Cardiac fibroblast (primary cell): Measurements from ENCODE around the gene FOXL2NB.

Experiments used
- DNase-seq, 2 donors: peaks; one replicate each; pipeline versions ENCODE4 v3.0.0 to v3.0.0-alpha.2; 2010; ENCODE audit warnings: low read depth in 2 of 2
- H3K4me3 ChIP-seq, 2 donors: replicated peaks in 1 of 2; 1 replicate in 1 of 2; 2 replicates in 1 of 2; pipeline ENCODE4 v1.5.1; 2011; ENCODE audit warnings: low read depth in 2 of 2, low read length in 2 of 2, mild to moderate bottlenecking in 2 of 2, moderate library complexity in 1 of 2
- TF ChIP-seq, protein P1 (sequence below): IDR thresholded peaks from one replicate; pipeline ENCODE4 v1.5.1; 2011; ENCODE audit warnings: low read depth, mild to moderate bottlenecking, low read length, inconsistent platforms

FOXL2NB gene

GRCh38 chr3:138936741-138937689, 10.0 kb upstream of the FOXL2NB start:
- no peak for DNase-seq
- TF ChIP-seq, protein P1, sequence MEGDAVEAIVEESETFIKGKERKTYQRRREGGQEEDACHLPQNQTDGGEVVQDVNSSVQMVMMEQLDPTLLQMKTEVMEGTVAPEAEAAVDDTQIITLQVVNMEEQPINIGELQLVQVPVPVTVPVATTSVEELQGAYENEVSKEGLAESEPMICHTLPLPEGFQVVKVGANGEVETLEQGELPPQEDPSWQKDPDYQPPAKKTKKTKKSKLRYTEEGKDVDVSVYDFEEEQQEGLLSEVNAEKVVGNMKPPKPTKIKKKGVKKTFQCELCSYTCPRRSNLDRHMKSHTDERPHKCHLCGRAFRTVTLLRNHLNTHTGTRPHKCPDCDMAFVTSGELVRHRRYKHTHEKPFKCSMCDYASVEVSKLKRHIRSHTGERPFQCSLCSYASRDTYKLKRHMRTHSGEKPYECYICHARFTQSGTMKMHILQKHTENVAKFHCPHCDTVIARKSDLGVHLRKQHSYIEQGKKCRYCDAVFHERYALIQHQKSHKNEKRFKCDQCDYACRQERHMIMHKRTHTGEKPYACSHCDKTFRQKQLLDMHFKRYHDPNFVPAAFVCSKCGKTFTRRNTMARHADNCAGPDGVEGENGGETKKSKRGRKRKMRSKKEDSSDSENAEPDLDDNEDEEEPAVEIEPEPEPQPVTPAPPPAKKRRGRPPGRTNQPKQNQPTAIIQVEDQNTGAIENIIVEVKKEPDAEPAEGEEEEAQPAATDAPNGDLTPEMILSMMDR, result no peak
- H3K4me3 ChIP-seq, result no peak overlapping the region

DNA sequence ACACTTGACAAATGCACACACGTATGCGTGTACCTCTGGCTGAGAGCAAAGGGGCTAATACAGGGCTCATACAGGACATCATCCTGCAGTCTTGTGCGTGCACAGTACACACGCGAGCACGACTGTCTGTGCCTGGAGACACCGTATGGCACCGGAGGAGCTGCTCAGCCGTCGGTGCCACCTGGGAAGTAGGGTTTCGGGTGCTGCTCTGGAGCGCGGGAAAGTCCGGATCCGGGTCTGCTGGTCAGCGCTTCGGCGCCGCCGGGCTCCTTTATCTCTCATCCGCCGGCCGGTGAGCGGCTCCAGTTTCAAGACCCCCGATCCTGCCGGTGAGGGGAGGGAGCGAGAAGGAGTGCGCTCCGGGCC, 9.3 kb upstream of the FOXL2NB start:
- TF ChIP-seq, protein P1, result no peak
- H3K4me3 ChIP-seq, result no peak overlapping the region
- DNase-seq, result no peak

DNA sequence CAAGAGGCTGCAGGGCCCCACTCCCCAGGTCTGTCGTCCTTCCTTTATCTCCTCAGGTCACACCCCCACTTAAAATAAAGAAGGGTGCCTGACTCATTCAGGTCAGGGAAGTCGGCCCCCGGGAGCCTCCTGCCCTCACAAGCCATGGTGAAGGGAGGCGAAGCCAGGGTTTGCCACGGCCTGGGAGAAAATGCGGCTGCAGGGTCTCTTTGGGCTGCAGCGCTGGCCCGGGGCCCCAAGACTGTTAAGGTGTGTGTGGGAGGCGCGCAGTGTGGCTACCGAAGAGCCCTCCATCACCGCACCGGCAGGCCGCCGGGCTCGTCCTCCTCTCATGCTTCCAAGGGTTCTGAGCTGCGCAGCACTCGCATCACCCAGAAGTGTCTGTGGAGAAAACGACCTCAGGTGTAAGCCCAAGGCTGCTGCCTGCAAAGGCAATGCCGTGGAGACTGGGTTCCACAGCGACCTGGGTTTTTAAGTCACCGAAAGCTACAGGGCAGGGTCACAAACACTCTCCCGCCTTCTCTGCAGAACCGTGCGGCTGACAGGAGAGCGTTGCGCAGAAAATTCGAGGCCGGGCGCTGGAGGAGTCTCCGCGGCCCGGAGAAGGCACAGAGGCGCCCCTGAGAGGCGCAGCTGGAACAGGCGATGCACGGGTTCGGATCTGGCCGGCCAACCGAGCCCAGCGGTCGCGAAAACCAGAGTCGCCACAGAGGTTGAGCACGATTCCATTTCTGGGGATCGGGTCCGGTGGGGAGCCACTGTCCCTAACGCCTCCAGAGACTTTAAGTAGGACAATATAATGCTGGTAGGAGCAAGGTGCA, 8.8 kb upstream of the FOXL2NB start:
- H3K4me3 ChIP-seq, result no peak overlapping the region
- TF ChIP-seq, protein P1, result no peak
- no peak for DNase-seq

GRCh38 chr3:138938877-138939560, 8.0 kb upstream of the FOXL2NB start:
- no peak for DNase-seq
- H3K4me3 ChIP-seq, result no peak overlapping the region
- TF ChIP-seq, protein P1, result no peak

GRCh38 chr3:138939561-138940241, 7.3 kb upstream of the FOXL2NB start:
- DNase-seq, result no peak
- no peak overlapping the region for H3K4me3 ChIP-seq
- TF ChIP-seq, protein P1, result no peak

GRCh38 chr3:138940446-138940845, 6.6 kb upstream of the FOXL2NB start:
- no peak overlapping the region for H3K4me3 ChIP-seq
- DNase-seq, result no peak
- TF ChIP-seq, protein P1, result no peak
